Left renal cortex interstitium (tissue), 4 donors: Measurements from ENCODE around the gene MYO7A. TPM values are rescaled to one million over a fixed set of nuclear protein-coding genes. Genes with fewer than 3 reads are reported as not detected.

Experiments
- DNase-seq, 4 donors: peaks; one replicate each; pipeline ENCODE4 v3.0.0-alpha.2; 2013; ENCODE audit warnings: low read depth in 4 of 4, low spot score in 2 of 4, missing footprints in 1 of 4
- polyA plus RNA-seq, 4 donors: library from polyadenylated mRNA; unstranded; fragments of 120-200 nt; gene quantifications; one replicate each; pipeline ENCODE4 v1.2.1, GENCODE V29; 2013; ENCODE audit not compliant: insufficient read length in 4 of 4

Gene MYO7A
- polyA plus RNA-seq, 4 donors, result 1.9 to 4.6 (median 3.2) TPM

DNA sequence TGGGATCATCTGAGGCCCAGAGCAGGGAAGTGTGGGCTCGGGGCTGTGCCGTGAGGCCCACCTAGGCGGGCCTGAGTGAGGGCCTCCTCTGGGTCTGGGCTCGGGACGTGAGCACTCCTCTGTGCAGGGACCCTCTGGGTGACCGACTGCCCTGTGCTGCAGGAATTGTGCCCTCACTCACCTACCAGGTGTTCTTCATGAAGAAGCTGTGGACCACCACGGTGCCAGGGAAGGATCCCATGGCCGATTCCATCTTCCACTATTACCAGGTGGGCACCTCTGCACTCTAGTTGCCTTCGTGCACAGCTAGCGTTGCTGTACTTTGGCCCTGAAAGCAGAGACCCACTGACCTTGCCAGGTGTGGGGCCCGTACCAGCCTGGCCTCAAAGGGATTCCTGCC is 80.5 kb downstream of the MYO7A start:
- no peak for DNase-seq

GRCh38 chr11:77209663-77210062 is 81.6 kb downstream of the MYO7A start:
- DNase-seq, result no peak

GRCh38 chr11:77211040-77211451 is 83.0 kb downstream of the MYO7A start:
- no peak for DNase-seq

DNA sequence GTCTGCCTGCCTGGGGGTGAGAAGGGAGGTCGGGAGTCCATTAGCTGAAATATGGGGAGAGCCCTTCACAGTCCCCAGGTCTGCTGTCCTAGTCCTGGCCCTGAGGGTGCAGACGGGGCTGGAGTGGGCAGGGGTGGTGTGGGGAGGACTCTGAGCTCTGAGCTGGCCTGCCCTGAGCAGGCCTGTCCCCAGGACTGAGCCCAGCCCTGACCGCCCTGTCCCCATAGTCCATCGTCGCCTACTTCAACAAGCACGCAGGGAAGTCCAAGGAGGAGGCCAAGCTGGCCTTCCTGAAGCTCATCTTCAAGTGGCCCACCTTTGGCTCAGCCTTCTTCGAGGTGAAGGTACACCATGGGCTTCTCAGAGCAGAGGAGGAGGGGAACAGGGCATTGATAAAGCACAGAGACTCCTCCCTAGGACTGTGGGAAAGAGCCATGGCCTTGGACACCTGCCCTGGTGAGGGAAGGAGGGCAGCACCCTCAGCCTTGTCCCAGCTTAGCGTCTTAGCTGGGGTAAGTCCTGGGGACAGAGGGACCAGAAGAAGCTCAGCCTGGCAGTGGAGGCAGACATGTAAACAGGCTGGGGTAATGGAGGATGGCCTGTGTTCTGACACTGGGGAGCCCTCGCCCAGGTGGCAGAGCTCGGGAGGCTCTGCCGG is 83.7 kb downstream of the MYO7A start:
- no peak for DNase-seq

DNA sequence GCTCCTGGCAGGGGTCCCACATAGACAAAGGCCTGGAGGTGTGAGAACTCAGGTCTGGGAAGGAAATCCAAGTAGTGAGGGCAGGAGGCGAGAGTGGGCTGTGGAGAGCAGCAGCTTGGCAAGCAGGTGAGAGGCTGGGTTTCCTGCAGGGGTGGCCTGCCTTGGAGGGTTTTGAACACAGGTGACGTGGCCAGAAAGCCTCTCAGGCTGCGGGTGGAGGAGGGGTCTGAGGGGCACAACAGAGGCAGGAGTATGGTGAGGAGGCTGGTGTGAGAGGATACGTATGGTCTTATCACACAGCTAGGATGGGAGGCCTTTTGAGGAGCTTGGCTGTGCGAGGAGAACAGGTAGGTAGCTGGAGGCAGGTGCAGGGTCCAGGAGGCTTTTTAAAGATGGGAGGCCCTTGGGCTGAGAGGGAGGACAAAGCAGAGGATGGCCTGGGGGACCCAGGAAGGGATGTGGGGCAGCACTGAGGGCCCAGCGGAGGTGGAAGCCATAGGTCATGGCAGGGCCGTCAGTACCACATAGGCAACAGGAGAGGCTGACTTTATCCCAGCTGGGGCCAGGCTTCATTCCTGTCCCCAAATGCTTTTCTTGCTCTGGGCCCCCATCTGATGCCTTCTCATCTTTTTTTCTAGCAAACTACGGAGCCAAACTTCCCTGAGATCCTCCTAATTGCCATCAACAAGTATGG is 84.4 kb downstream of the MYO7A start:
- no peak for DNase-seq

DNA sequence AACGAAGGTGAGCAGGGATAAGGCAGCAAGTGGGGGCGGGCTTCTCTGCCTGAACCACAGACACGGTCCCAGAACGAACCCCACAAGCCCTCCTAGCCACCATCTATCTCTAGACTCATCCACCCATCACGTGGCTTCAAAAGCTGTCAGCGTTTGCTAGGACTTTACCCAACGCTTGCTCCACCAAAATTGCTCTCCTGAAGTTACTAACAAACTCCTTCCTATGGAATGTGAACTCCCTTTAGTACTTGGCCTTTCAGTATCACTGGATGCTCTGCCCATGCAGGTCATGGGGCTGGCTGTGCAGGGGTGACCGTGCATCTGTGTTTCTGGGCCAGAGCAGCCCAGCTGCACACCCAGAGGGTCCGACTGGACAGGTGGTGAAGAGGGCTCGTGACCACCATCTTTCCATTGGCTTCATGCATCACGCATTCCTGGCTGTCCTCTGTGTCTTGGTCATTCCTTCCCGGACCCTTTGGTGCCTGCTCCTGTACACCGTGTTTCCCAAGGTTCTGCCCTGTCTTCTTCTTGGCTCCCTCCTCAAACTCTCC is 85.1 kb downstream of the MYO7A start:
- DNase-seq, result no peak

DNA sequence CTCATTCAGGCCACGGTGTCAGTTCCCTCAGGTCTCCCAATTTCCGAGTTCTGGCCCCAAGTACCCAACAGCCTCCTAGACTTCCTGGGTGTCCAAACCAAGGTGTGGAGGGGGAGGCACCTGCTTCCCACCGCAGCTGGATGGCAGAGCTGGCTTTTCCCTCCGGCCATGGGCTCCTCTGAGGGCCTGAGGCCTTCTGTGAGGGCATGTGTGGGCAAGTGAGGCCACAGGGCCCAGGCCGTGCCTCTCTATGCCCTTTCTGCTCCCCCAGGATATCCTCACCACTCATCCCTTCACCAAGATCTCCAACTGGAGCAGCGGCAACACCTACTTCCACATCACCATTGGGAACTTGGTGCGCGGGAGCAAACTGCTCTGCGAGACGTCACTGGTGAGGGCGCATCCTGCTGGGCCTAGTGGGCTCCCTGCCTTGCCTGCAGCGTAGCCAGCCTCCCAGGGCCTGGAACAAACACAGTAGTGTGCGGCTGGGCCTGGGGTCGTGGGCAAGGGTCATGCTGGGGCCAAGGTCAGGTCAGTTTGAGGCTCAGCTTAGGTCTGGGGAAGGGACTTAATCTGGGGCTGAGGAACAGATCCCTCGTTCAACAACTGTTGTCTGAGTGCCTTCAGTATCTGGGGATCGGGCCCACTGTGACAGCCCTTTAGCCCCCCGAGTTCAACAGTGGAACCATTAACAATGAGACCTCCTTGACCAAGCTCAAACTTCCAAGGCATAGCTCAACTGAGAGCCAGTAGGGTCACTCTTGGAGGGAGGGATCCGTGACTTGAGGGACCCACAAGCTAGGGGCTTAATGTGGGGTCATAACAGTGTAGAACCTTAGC is 85.8 kb downstream of the MYO7A start:
- no peak for DNase-seq

DNA sequence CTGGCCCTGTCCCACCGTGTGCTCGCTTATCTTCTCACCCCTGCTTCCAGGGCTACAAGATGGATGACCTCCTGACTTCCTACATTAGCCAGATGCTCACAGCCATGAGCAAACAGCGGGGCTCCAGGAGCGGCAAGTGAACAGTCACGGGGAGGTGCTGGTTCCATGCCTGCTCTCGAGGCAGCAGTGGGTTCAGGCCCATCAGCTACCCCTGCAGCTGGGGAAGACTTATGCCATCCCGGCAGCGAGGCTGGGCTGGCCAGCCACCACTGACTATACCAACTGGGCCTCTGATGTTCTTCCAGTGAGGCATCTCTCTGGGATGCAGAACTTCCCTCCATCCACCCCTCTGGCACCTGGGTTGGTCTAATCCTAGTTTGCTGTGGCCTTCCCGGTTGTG is 86.5 kb downstream of the MYO7A start:
- DNase-seq, result no peak

- no peak for DNase-seq
Observed at GRCh38 chr11:77215106-77215505, 87.1 kb downstream of the MYO7A start.

GRCh38 chr11:77217156-77217555 is 89.1 kb downstream of the MYO7A start:
- no peak for DNase-seq

GRCh38 chr11:77223797-77224196 is 95.8 kb downstream of the MYO7A start:
- DNase-seq, result no peak

DNA sequence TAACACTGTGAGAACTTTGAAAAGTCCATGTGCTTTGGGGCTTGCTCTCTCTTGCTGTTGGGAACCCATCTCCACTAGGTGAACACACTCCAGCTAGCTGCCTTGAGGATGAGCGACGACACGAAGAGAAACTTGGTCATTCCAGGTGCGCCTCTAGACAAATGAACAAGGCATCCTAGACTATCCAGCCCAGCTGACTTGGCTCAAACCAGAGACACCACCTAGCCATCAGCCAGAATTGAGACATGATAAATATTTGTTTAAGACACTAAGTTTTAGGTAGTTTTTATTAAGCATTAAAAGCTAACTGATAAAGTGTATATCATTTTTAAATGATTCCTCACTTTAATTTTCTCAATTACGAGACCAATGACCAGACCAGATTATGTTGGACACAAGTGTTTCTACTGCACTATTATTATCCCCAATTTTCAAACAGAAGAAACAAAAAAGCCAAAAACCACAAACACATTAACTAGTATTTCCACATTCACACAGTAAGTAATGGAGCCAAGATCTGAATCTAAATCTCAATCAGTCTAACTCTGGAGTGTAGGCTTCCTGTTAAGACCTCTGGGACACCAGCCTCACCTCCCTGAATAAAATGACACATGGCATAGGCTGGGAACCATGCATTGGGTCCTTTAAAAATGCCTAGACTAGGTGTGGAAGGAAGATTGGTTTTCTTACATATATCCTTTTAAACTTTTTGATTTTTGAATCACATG is 103.0 kb downstream of the MYO7A start:
- DNase-seq, result no peak

DNA sequence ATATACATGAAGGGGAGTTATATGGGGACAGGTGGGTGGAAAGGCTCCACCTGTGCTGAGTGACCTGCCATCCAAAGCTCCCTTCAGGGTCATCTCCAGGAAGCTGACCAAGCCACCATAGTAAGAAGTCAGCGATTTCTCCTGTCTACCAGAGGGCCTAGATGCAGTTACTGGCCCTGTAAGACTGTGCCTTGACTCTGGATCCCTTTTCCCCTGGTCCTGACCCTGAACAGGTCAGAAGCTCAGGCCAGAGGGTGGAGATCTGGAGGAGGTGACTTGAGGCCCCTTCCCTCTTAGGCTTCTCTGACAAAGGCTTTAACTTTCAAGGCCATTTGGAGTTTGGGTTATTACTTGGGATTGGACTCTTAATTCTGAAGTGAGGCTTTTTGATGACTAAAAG is 103.8 kb downstream of the MYO7A start:
- DNase-seq, result no peak

DNA sequence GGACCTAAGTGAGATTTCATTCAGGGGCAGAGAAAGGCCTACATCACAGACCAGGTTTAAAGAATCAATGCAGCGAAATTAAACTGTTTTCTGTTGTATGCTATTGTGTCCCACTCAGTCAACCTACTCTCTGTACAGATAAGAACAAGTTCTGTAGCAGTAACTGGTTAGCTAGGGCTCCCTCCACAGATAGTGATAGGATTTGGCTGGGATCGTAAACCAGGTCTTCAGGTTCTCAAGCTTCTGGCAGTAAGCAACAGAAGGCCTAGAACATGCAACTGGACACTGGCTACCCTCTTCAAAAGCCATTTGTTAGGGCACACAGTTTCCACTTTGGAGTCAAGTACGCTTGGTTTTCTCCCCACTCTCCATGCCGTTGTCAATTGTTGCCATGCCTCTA is 104.2 kb downstream of the MYO7A start:
- no peak for DNase-seq

DNA sequence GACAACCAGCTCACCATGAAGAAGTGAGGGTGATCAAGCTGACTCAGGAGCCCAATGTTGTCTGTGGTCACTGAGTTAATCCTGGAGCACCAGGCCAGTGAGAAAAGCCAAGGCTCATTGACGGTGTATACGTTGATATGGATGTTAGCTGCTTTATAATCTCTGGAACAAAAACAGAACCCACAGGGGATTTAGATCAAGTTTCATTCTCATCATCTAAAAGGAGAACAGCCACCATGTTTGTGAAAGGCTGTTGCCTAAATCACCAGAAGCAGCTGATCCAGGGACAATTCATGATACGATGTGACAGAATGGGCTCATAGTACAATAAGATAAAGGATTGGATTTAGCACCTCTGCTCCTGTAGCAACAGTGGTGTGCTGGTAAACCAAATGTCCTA is 105.0 kb downstream of the MYO7A start:
- no peak for DNase-seq

DNA sequence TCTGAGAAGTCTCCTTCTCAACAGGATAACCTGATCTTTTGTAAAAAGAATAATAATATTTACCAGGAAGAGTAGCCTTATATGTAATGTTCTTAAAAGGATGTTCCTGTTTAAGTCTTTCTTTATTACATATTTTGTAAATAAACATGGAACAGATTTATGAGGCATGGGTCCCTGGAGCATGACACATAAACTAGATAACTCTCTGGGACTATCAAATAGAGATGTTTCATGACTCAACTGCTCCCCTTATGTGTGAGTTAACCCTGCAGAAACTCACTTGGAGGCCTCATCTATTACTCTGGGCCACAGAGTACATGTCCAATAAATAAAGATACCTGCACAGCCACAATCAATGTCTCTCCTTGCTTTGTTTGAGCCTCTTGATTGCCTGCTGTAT is 108.9 kb downstream of the MYO7A start:
- no peak for DNase-seq

GRCh38 chr11:77244277-77245027 is 116.4 kb downstream of the MYO7A start:
- DNase-seq, result no peak

GRCh38 chr11:77249427-77249826 is 121.4 kb downstream of the MYO7A start:
- no peak for DNase-seq

GRCh38 chr11:77250881-77251640 is 123.0 kb downstream of the MYO7A start:
- no peak for DNase-seq
